HG03139 (cell line): ENCODE results near the gene C1QTNF3.
"Not testable (repeated sequence)": the region's sequence is repeated elsewhere in the genome, so short reads cannot be mapped to it uniquely, and the experiment has no call there.

Experiments
- ATAC-seq: cut with Tn5 transposase; IDR thresholded peaks from one replicate; pipeline ENCODE4 v1.9.1; 2021; ENCODE audit not compliant: unreplicated experiment

Gene C1QTNF3

GRCh38 chr5:34022121-34022705 is 20.8 kb downstream of the C1QTNF3 start:
- ATAC-seq, result peak; percentile 94

GRCh38 chr5:34021334-34021733 is 21.7 kb downstream of the C1QTNF3 start:
- no peak for ATAC-seq

- ATAC-seq, result no peak
Observed at GRCh38 chr5:34020726-34021125, 22.3 kb downstream of the C1QTNF3 start.

- no peak for ATAC-seq
Observed at GRCh38 chr5:34017254-34017653, 25.8 kb downstream of the C1QTNF3 start.

- ATAC-seq, result no peak
Observed at GRCh38 chr5:34016750-34017149, 26.3 kb downstream of the C1QTNF3 start.

- ATAC-seq, result no peak
Observed at GRCh38 chr5:34016222-34016621, 26.8 kb downstream of the C1QTNF3 start.

- no peak for ATAC-seq
Observed at GRCh38 chr5:34015120-34015822, 27.7 kb downstream of the C1QTNF3 start.

- ATAC-seq, result no peak
Observed at GRCh38 chr5:34014626-34015025, 28.4 kb downstream of the C1QTNF3 start.

- ATAC-seq, result no peak
Observed at GRCh38 chr5:34013547-34013946, 29.5 kb downstream of the C1QTNF3 start.

- ATAC-seq, result no peak
Observed at GRCh38 chr5:34012791-34013190, 30.2 kb downstream of the C1QTNF3 start.

- ATAC-seq, result no peak
Observed at GRCh38 chr5:34011536-34011935, 31.5 kb downstream of the C1QTNF3 start.

GRCh38 chr5:34010146-34010545 is 32.9 kb downstream of the C1QTNF3 start:
- ATAC-seq, result not testable (repeated sequence)

- ATAC-seq, result no peak
Observed at GRCh38 chr5:34009610-34010009, 33.4 kb downstream of the C1QTNF3 start.

GRCh38 chr5:34008802-34009201 is 34.2 kb downstream of the C1QTNF3 start:
- ATAC-seq, result no peak

- peak; percentile 93 for ATAC-seq
Observed at GRCh38 chr5:34007621-34008600, 35.1 kb downstream of the C1QTNF3 start, which contains the start of gene AMACR. TSS of gene AMACR (minus strand) at chr5:34008050. CDS start at chr5:34008019, 31 bp downstream.

- no peak for ATAC-seq
Observed at GRCh38 chr5:34007201-34007620, 35.8 kb downstream of the C1QTNF3 start.

GRCh38 chr5:34005681-34006080 is 37.3 kb downstream of the C1QTNF3 start:
- ATAC-seq, result no peak

GRCh38 chr5:34005211-34005610 is 37.8 kb downstream of the C1QTNF3 start:
- ATAC-seq, result no peak

GRCh38 chr5:34003941-34004340 is 39.1 kb downstream of the C1QTNF3 start:
- ATAC-seq, result no peak

GRCh38 chr5:34002629-34003328 is 40.2 kb downstream of the C1QTNF3 start:
- no peak for ATAC-seq
